Iris pigment epithelial cell (primary cell): ENCODE measurements around the gene SALL2.

Source experiments
- DNase-seq: peaks from one replicate; pipeline ENCODE4 v3.0.0-alpha.2; 2011; ENCODE audit warnings: low read depth

The SALL2 gene

DNA sequence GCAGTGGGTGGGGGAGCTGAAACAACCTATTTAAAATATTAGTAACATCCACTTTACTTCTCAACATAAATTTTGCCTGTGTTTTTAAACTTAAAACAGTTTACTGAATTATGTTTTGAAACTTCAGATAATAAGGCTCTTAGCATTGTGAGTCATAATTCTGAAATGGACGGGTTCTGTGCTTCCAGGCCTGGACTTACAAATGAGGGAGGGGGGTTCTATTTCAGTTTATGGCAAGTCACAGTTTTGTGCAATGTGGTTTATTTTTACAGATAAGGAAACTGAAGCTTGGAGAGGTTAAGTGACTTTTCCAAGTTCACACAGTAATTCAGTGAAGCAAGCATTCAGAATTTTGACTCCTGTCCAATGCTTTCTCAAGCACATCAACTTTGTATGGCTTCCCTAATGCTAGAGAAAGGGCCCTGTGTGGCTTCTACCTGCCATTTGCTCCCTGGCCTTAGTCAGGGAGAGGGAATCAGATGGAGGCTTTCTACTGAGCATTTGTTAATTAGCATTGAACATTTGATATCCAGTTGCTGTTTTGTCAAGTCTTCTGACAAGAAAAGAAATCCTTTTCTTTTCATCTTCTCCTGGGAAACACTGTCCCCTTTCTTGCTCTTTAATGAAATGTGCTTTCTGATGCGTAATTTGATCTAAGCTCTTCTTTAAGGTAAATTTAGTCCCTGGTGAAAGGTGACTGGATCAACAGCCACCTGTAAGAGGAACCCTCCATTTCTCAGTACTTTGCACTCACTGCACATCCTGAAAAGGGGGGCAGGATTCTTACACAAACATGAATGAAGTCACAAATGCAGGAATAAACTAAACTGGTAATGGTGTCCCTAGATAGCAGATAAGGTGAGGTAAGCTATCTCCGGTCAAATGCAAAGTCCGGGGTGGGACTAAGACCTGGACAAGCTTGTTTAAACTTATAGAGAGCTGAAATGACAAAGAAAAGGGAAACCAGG, 2.5 kb upstream of the SALL2 start:
- peak; percentile 79 for DNase-seq

DNA sequence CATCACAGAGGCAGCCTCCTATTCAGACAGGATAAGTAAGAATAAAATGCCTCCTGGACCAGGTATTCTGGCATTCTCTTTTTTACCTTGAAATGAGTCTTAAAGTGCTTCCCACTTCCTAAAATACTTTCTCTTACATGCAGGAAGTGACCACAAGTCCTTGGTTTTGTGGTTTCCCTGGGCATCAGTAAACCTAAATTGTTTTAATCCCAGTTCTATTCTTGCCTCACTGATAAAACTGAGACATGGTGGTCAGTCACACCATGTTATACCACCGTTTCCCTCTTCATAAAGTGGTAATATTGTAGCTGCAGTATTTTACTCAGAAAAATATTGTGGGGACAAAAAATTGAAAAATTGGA, 1.2 kb upstream of the SALL2 start:
- DNase-seq = no peak

DNA sequence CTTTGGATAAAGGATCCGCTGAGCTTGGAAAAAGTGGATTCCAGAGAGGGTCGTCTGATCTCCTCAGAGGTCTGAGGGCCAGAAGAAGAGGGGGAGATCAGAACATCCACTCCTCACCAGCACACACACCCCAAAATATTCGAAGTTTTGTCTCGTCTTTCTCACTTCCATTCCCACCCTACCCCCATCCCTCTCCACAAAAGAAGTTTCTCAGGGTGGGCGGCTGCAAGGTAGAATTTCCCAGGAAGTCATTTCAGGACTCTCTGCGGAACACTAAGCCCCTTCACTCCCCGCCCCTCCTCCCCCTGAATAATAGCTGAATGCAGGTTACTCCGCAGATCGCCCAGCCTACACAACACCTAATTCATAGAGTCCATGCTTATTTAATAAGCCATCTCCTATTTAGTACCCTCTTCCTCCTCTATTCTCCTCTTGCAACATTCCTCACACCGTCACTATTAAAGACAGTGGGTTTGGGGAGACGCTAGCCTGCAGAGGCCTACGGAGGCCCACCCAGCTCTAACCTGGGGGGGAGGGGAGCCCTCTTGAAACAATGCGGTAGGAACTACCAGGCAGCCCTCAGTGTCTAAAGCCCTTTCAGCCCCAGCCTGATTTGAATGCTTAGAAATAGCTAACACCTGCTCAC, 649 bp upstream of the SALL2 start:
- no peak for DNase-seq

DNA sequence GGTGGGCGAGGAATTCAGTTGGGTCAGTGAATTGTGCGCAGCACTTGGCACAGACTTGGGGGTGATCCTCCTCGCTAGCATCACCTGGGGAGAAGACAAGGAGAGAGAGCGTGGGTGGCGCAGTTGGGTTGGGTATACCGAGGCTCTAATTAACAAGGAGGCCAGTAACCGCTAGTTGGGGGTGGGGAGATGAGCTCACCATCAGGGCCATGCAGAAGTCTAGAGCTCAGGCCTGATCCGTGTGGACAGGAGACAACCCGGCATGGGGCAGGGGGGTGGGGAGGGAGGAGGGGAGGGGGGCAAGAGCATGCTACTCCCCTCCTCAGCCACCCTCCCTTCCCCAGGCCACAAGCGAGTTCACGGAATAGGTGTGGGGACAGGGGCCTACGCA, 580 bp downstream of the SALL2 start:
- peak; percentile 39 for DNase-seq

DNA sequence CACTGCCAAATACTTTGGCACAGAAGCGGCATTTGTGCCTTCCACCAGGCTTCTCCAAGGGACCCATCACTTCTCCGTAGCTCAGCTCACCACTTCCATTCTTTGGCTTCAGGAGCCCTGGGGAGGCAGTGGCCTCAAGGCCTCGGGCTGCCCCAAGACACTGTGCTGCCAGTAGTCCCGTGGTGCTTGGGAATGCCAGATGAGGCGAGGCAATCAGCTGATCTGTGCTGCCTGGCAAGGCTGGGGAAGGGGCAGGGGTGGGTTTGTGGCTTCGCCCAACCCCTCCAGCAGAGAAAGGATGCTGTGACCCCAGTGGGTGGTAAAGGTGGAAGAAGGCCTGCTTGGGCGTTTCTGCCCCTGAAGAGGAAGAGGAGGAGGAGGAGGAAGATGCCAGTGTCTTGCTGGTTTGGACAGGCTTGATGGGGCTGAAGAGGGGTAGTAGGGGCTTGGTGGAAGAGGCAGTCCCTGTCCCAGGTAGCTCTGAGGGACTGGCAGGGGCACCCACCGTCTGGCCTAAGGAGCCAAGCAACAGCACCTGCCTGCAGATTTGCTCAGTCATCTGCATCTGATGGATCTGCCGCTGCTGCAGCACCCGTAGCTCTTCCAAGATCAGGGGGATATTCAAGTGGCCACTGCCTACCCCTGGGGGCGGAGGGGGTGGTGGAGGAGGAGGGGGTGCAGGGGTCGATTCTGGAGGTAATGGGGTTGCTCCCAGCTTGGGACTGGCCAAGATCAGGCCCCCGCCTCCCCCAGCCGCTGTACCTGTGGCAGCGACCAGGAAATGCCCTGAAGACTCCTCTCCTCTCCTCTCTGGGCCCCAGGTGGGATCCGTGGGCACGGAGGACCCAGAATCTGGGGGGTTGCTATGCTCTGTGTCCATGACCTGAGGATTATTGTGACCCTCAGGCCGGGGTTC, 1.3 kb downstream of the SALL2 start:
- no peak for DNase-seq

DNA sequence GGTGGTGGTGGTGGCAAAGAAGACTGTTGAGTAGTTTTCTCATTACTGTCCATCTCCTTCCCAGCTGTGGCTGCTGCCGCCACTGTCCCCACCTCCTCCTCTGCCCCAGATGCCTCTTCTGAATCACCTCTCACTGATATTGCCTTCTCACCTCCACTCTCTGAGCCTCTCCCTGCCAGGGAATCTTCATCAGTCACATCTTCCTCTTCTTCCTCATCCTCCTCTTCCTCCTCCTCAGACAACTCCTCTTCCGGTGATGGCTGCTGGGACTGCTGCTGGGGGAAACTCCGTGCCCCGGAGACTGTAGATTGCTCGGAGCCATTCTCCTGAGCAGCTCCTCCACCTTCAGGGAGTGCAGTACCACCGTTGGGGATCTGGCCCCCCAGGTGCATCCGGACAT, 2.9 kb downstream of the SALL2 start:
- no peak for DNase-seq

DNA sequence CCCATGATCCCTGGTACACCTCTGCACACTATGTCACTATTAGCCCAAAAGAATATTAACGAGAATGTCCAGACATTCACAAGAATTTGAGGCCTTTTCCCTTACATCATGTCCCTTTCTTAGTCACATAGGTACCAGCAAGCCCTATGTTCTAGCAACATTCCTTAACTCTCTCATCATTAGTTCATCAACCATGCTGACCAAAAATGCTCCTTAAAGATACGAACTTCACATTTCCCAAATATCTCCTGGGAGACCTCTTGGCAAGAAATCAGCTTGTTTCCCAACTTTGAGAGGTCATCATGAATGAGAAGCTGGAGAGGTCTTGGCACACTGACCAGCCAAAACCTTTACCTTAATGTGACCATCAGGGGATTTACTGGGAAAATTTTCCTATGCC, 4.6 kb downstream of the SALL2 start:
- peak; percentile 74 for DNase-seq

DNA sequence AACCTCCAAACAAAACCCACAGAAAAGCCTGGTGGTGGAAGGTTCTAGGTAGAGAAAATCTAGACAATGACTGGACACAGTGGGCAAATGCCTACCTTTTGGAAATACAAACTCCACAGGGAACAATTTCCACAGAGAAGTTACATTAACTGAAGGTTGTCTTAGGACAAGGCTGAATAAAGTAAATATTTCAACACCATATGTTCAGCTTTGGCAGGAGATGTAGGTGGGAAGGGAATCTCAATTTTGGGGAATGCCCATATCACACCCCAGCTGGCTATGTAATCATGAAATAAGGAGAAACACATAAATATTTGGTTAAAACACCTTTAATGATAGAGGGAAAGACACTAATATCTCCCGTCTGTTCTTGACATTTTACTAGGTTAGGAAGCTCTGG, 5.4 kb downstream of the SALL2 start:
- DNase-seq = no peak

DNA sequence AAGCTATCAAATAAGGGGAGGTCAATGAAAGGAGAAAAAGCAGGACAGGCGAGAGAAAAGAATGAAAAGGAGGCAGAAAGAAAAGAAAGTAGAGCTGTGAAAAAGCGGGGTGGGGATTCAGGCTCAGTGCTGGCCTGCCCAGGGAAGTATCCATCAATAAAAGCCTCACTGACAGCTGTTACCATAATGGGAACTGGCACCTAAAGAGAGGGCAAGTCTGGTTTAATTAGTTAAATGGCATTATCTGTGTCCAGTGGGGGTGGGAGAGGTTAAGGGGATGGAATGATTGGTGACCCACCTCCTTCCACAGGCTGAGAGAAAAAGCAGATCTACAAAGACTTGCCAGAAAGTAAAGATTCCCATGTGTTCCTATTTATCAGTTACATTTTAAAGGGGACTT, 7.4 kb downstream of the SALL2 start:
- no peak for DNase-seq

DNA sequence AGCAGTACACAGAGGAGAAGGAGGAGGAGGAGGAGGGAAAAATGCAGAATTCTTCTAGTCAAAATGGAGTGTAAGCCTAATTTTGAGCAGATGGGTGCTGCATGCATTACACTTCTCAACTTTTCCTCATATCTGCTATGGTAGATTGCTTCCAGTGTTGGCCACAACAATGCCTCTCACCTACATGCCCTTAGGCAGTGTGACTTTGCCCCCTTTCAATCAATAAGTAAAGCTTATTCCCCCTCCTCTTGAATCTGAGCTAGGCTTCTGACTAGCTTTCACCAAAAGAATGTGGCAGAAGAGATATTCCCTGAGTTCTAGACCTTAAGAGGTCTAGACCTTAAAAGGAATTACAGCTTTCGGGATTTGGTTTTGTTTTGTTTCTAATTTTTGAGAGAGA, 11.8 kb downstream of the SALL2 start:
- DNase-seq = no peak

DNA sequence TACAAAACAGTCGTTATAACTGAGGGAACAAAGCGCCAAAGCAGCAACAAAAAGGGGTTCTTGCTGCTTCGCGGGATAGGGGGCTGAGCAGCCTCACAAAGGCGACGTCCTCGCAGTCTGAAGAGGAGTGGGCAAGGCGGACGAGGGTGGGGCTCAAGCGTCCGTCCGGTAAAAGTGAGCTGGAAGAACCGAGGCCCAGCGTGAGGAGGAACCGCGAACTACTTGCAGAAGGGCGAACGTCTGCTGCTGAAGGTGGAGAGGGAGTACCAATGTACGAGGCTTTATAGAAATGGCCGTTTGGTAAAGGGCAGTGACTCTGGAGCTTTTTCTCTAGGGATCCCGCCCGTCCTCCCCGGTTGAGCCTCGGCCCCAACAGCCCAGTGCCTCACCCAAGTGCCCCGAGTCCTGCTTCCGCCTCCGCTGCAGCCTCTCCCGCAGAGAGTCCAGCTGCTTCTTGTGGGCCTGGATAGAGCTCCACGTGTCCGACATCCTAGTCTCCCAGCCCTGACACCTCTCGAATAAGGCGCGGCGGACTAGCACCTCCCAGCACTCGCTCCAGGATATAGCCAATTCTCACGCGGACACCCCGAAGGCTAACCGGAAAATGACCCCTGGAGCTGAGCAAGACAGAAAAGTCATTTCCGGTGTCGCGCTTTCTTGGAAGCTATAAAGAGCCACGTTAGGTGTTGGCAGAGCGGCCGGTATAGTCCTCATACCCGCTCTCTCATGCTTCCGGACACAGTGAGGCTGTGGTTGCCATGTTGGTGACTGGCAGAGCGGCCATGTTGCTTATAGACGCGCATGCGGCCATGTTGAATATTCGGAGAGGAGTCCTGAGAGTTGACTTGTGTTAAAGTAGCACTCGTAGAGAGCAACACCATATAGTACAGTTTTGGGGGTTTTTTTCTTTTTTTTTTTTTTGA, 15.2 kb downstream of the SALL2 start, which contains the start of gene METTL3:
Gene METTL3 (minus strand): TSS at position 606 of the 923 bp plus-strand sequence. CDS start 117 bp downstream, at position 489.
- peak; percentile 100 for DNase-seq

DNA sequence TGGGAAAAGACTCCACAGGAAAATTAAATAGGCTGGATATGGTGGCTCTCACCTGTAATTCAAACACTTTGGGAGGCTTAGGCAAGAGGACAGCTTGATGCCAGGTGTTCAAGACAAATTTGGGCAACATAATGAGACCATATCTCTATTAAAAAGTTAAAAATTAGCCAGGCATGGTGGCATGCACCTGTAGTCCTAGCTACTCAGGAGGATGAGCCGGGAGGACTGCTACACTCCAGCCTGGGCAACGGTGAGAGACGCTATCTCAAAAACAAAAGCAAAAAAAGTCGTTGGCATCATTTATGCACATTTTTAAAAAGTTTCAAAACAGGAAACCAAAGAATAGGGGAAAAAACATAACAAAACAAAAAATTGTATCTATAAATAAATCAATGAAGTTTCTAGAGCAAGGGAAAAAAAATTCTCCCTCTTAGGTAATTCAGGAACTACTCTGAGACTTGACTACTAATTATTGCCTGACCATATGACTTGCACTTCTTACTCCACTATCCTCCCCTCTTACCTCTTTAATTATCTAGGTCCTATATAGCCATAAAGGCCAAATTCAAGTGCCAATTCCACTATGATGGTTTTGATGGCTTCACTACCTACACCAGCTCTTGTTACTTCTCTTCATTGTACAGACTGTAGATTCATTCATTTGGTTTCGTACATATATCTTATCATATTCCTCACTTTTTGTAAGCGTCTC, 16.6 kb downstream of the SALL2 start:
- DNase-seq = no peak

DNA sequence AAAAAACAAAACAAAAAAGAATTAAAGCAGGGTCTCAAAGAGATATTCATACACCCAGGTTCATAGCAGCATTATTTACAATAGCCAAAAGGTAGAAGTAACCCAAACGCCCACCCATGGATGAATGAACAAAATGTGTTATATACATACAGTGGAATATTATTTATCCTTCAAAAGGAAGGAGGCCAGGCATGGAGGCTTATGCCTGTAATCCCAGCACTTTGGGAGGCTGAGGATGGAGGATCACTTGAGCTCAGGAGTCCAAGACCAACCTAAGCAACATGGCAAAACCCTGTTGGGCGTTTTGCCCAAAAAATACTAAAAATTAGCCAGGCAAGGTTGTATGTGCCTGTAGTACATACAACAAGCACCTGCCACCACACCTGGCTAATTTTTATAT, 19.6 kb downstream of the SALL2 start:
- DNase-seq = no peak

DNA sequence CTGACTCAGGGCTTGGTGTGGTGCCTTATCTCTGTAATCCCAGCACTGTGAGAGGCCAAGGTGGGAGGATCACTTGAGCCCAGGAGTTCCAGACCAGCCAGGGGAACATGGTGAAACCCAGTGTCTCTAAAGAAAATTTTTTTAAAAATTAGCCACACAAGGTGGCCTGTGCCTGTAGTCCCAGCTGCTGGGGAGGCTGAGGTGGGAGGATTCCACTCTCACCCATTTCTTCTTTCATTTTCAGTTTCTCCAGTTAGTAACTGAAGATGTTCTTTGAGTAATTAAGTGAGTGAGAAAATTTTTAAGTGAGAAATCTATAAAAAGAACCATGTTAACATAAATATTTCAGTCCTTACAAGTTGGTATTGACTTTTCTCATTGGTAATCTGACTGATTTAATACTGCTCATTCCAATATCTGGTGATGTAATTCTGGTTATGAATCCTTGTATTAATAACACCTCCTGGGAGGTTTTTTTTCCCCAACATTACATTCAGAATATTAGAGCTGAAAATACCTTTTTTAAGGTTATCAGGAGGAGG, 21.1 kb downstream of the SALL2 start:
- DNase-seq = no peak

DNA sequence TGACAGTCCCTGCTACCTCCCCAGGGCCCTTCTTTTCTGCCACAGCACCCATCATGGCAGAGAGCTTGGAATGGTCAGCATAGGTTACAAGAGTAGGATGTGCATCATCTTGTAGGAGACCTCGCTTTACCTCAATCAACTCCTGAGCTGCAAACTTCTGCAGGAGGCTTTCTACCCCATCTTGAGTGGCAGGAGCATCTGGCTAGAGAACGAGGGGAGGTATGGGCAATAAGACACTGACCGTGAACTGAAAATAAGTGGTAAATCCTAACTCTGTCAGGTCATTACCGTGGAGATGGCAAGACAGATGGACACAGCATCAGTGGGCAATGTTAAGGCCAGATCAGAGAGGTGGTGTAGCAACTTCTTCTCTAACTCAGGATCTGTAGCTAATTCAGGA, 22.8 kb downstream of the SALL2 start:
- no peak for DNase-seq

DNA sequence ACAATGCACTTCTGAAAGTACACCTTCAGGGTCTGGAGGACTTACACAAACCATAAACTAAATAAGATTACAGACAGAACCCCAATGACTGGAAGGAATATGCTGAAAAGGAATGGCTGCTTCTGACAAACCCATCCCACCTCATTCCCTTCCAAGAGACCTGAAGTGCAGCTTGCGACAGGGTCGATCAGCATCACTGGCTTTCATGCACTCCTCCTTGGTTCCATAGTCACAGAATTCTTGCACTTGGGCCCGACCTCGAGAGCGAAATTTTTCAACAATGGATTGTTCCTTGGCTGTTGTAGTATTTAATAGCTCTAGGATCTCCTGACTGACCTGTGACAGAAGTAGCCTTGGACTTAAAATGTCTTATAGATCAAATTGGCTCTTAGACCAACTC, 24.6 kb downstream of the SALL2 start:
- no peak for DNase-seq

DNA sequence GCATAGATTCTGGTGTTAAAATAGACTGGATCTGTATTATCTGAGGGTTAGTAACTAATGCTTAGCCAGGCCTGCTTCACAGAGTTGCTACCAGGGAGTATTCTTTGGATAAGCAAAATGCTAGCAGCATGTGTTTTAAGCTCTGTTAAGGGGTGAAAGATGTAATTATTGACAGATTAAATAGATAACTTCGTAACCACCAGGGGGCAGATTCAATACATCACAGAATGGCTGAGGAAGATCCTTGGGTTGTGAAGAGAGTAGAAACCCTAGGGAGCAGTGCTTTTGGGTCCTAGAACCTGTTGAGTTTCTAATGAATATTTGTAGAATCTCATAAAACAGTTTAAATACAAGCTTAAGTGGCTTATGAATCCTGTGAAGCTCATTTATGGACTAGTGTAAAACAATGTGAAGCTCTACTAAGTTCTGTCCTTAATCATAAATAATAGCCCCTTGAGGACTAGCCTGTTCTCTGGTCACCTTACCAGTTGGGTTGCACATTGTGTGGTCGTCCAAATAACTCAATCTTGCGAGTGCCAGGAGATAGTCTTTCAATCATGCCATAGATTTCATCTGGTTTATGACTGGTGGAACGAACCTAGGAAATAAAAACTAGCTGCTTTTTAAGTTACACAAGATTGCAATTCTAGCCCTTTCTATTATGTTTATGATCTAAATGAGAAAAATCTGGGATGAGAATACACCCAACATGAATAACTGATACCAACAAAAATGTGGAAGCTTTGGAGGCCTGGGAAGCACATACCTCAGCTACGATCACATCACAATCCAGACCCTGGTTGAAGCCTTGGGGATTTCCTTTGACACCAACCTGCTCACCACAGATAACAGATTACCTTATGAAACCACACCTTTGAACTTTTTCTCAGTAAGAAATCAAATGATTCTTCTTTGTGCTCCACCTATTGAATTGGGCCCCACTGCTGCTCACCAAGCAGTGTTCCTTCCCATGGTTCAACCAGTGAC, 27.3 kb downstream of the SALL2 start:
- DNase-seq = peak; percentile 57

DNA sequence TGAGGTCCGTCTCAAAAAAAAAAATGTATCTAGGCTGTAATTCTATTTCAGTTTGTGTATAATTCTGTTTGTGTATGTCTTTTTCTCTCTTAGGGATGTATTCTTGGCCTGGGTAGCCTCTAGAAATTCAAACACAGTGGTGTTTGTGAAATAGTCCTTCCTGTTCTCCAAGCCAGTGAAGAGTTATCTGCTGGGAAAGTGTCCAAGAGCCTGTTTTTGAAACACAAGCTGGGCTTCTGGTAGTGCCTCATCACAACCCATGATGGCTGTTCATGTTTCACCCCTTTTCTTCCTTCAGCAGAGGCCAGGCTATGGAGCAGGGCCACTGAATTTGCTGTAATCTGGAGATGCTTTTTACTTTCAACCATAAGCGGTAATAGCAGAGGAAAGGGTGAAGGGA, 29.7 kb downstream of the SALL2 start:
- peak; percentile 90 for DNase-seq
